Measurements from ENCODE around the gene BEND3. TPM values are rescaled to one million over a fixed set of nuclear protein-coding genes. Genes with fewer than 3 reads are reported as not detected.
A peak's percentile ranks its signal among the peaks of the same experiment; 100 is the strongest.
"Not testable (repeated sequence)": the region's sequence is repeated elsewhere in the genome, so short reads cannot be mapped to it uniquely, and the experiment has no call there.

BEND3 gene
- total RNA-seq, 3 donors from 2014 or later, result 8.9 to 12.0 (median 11.1) TPM

GRCh38 chr6:107057679-107058078 lies 57.6 kb downstream of the BEND3 start:
- ATAC-seq, result no peak

GRCh38 chr6:107056796-107057195 lies 58.5 kb downstream of the BEND3 start:
- no peaks in the 10 kb centered on the region for H3K27me3 Mint-ChIP-seq (ENCODE audit: low read depth)
- ATAC-seq, result no peak
- no peaks in the 10 kb centered on the region for H3K36me3 Mint-ChIP-seq (ENCODE audit: insufficient read depth)
- no peak overlapping the region for H3K4me3 Mint-ChIP-seq
- no peaks in the 10 kb centered on the region for H3K9me3 Mint-ChIP-seq
- DNase-seq, result no peak
- H3K4me1 Mint-ChIP-seq (ENCODE audit: low read depth), result peaks cover 11% of the 10 kb centered on the region

More at GRCh38 chr6:107057679-107058078, 57.6 kb downstream of the BEND3 start:
- Mint-ChIP-seq H3K27me3 (ENCODE audit: low read depth) (no peaks in the 10 kb centered on the region), H3K4me1 (ENCODE audit: low read depth) (peaks cover 16% of the 10 kb centered on the region), H3K36me3 (ENCODE audit: insufficient read depth) (no peaks in the 10 kb centered on the region), H3K9me3 (no peaks in the 10 kb centered on the region), H3K4me3 (no peak overlapping the region)
- no peak for DNase-seq

- Mint-ChIP-seq H3K36me3 (ENCODE audit: insufficient read depth) (peaks cover 16% of the 10 kb centered on the region), H3K9me3 (no peaks in the 10 kb centered on the region), H3K4me3 (no peak overlapping the region), H3K27me3 (ENCODE audit: low read depth) (no peaks in the 10 kb centered on the region), H3K4me1 (ENCODE audit: low read depth) (no peaks in the 10 kb centered on the region)
- ATAC-seq (no peak), DNase-seq (no peak)
These were observed 67.5 kb downstream of the BEND3 start for GRCh38 chr6:107047807-107048206.

GRCh38 chr6:107045826-107046675 lies 69.3 kb downstream of the BEND3 start:
- no peaks in the 10 kb centered on the region for H3K4me1 Mint-ChIP-seq (ENCODE audit: low read depth)
- H3K9me3 Mint-ChIP-seq, result no peaks in the 10 kb centered on the region
- DNase-seq, result no peak
- H3K36me3 Mint-ChIP-seq (ENCODE audit: insufficient read depth), result peaks cover 13% of the 10 kb centered on the region
- no peaks in the 10 kb centered on the region for H3K27me3 Mint-ChIP-seq (ENCODE audit: low read depth)
- no peak overlapping the region for H3K4me3 Mint-ChIP-seq
- ATAC-seq, result no peak

GRCh38 chr6:107033126-107033525 lies 82.2 kb downstream of the BEND3 start:
- Mint-ChIP-seq H3K4me3 (no peak overlapping the region), H3K36me3 (ENCODE audit: insufficient read depth) (peaks cover 12% of the 10 kb centered on the region), H3K27me3 (ENCODE audit: low read depth) (no peaks in the 10 kb centered on the region), H3K4me1 (ENCODE audit: low read depth) (peaks cover 29% of the 10 kb centered on the region), H3K9me3 (no peaks in the 10 kb centered on the region)
- DNase-seq (no peak), ATAC-seq (no peak)

- H3K4me1 Mint-ChIP-seq (ENCODE audit: low read depth), result peaks cover 29% of the 10 kb centered on the region
- no peak for ATAC-seq
These were observed 83.3 kb downstream of the BEND3 start for GRCh38 chr6:107032051-107032450.

GRCh38 chr6:107030151-107030550 lies 85.2 kb downstream of the BEND3 start:
- no peaks in the 10 kb centered on the region for H3K9me3 Mint-ChIP-seq
- H3K4me3 Mint-ChIP-seq, result peak overlapping the region; percentile 98
- DNase-seq, result no peak
- H3K4me1 Mint-ChIP-seq (ENCODE audit: low read depth), result peaks cover 29% of the 10 kb centered on the region
- no peak for ATAC-seq
- no peaks in the 10 kb centered on the region for H3K27me3 Mint-ChIP-seq (ENCODE audit: low read depth)
- peaks cover 12% of the 10 kb centered on the region for H3K36me3 Mint-ChIP-seq (ENCODE audit: insufficient read depth)

More at GRCh38 chr6:107032051-107032450, 83.3 kb downstream of the BEND3 start:
- Mint-ChIP-seq H3K36me3 (ENCODE audit: insufficient read depth) (peaks cover 12% of the 10 kb centered on the region), H3K27me3 (ENCODE audit: low read depth) (no peaks in the 10 kb centered on the region), H3K4me3 (no peak overlapping the region), H3K9me3 (no peaks in the 10 kb centered on the region)
- no peak for DNase-seq

GRCh38 chr6:107026965-107027364 lies 88.3 kb downstream of the BEND3 start:
- peaks cover 7% of the 10 kb centered on the region for H3K36me3 Mint-ChIP-seq (ENCODE audit: insufficient read depth)
- peaks cover 22% of the 10 kb centered on the region for H3K4me1 Mint-ChIP-seq (ENCODE audit: low read depth)
- H3K4me3 Mint-ChIP-seq, result peak overlapping the region; percentile 9
- DNase-seq (no peak), ATAC-seq (no peak)
- no peaks in the 10 kb centered on the region for H3K9me3 Mint-ChIP-seq
- no peaks in the 10 kb centered on the region for H3K27me3 Mint-ChIP-seq (ENCODE audit: low read depth)

GRCh38 chr6:107021446-107022185 lies 93.7 kb downstream of the BEND3 start:
- no peak for DNase-seq
- H3K9me3 Mint-ChIP-seq, result no peaks in the 10 kb centered on the region
- H3K36me3 Mint-ChIP-seq (ENCODE audit: insufficient read depth), result no peaks in the 10 kb centered on the region
- H3K4me3 Mint-ChIP-seq, result no peak overlapping the region
- H3K4me1 Mint-ChIP-seq (ENCODE audit: low read depth), result no peaks in the 10 kb centered on the region
- H3K27me3 Mint-ChIP-seq (ENCODE audit: low read depth), result no peaks in the 10 kb centered on the region
- no peak for ATAC-seq

- ATAC-seq (no peak), DNase-seq (no peak)
- Mint-ChIP-seq H3K4me3 (no peak overlapping the region), H3K27me3 (ENCODE audit: low read depth) (no peaks in the 10 kb centered on the region), H3K9me3 (no peaks in the 10 kb centered on the region), H3K4me1 (ENCODE audit: low read depth) (no peaks in the 10 kb centered on the region), H3K36me3 (ENCODE audit: insufficient read depth) (no peaks in the 10 kb centered on the region)
These were observed 95.1 kb downstream of the BEND3 start for GRCh38 chr6:107020239-107020638.

- ATAC-seq; DNase-seq; H3K4me3 Mint-ChIP-seq; H3K4me1 Mint-ChIP-seq (ENCODE audit: low read depth); H3K9me3 Mint-ChIP-seq; H3K27me3 Mint-ChIP-seq (ENCODE audit: low read depth); H3K36me3 Mint-ChIP-seq (ENCODE audit: insufficient read depth): not testable (repeated sequence)
These were observed 95.7 kb downstream of the BEND3 start for GRCh38 chr6:107019628-107020027.

GRCh38 chr6:107019047-107019446 lies 96.3 kb downstream of the BEND3 start:
- H3K36me3 Mint-ChIP-seq (ENCODE audit: insufficient read depth), result no peaks in the 10 kb centered on the region
- no peaks in the 10 kb centered on the region for H3K27me3 Mint-ChIP-seq (ENCODE audit: low read depth)
- H3K4me3 Mint-ChIP-seq, result no peak overlapping the region
- H3K9me3 Mint-ChIP-seq, result no peaks in the 10 kb centered on the region
- DNase-seq (no peak), ATAC-seq (no peak)
- H3K4me1 Mint-ChIP-seq (ENCODE audit: low read depth), result no peaks in the 10 kb centered on the region

All from activated T-cell treated with anti-CD3 and anti-CD28 coated beads, Interleukin-2, amount 50 U/mL, for 4 hours (primary cell).